GM12891 (cell line): Measurements from ENCODE around the gene ARIH2.

Experiments used
- PAX5 ChIP-seq: IDR thresholded peaks from 2 replicates; pipeline ENCODE4 v1.6.1; 2011; ENCODE audit warnings: low read length, moderate library complexity, mild to moderate bottlenecking; ENCODE audit not compliant: insufficient read depth, severe bottlenecking
- POLR2A ChIP-seq: IDR thresholded peaks from 2 replicates; pipeline ENCODE4 v1.6.1; 2011; ENCODE audit warnings: low read depth, low read length, control low read depth
- POLR2AphosphoS5 ChIP-seq: IDR thresholded peaks from 2 replicates; pipeline ENCODE4 v1.6.1; 2011; ENCODE audit warnings: low read depth, low read length, control low read depth
- POU2F2 ChIP-seq: IDR thresholded peaks from 2 replicates; pipeline ENCODE4 v1.6.1; 2011; ENCODE audit warnings: low read depth, mild to moderate bottlenecking, control low read depth, low read length, moderate library complexity
- SPI1 ChIP-seq: IDR thresholded peaks from 2 replicates; pipeline ENCODE4 v1.6.1; 2011; ENCODE audit warnings: low read depth, low read length, control low read depth
- TAF1 ChIP-seq: IDR thresholded peaks from 2 replicates; pipeline ENCODE4 v1.6.1; 2011; ENCODE audit warnings: low read depth, low read length, control low read depth

DNA sequence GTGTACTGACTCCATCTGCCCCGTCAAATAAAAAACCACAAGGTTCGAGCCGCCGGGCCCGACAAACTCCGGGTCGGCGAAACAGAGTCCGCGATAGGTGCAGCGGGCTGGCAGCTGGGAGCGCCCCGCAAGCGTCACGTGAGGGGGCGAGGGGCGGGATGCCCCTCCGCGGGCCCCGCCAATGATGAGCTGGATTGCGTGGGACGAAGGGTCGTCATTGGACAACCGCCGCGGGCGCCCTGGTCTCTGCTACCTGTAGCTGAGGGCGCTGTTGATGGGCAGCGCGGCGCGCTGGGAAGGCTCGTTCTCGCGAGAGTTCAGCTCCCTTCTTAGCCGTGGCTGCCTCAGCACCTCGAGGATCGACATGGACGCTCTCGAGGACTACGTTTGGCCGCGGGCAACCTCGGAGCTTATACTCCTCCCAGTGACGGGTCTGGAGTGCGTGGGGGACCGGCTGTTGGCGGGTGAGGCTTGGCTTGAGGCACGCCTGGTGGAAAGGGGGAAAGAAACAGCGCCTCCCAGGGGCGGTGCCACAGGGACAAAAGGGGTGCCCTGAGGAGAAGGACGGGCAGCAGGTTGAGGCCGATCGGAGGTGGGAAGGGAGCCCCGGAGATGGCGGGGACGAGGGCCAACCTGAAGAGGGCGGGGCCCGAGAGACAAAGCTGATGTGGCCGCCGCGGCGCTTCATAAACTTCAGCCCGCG, 88.6 kb downstream of the ARIH2 start, which contains the start of gene WDR6:
- TF ChIP-seq POLR2A (peak; percentile 97), TAF1 (peak; percentile 90), POU2F2 (peak; percentile 85), PAX5 (peak; percentile 18), POLR2AphosphoS5 (peak; percentile 97), SPI1 (no peak)
